GM19193 (cell line): Measurements from ENCODE around the gene COL17A1.

Experiments
- POLR2A ChIP-seq: IDR thresholded peaks from 4 replicates; pipeline ENCODE4 v1.6.1; 2011; ENCODE audit not compliant: insufficient read depth, insufficient read length; ENCODE audit errors: extremely low read depth

COL17A1 gene

GRCh38 chr10:104005172-104005863 is 80.4 kb downstream of the COL17A1 start:
- TF ChIP-seq POLR2A: no peak

- TF ChIP-seq POLR2A: no peak
Observed at GRCh38 chr10:104002911-104003310, 82.8 kb downstream of the COL17A1 start.

DNA sequence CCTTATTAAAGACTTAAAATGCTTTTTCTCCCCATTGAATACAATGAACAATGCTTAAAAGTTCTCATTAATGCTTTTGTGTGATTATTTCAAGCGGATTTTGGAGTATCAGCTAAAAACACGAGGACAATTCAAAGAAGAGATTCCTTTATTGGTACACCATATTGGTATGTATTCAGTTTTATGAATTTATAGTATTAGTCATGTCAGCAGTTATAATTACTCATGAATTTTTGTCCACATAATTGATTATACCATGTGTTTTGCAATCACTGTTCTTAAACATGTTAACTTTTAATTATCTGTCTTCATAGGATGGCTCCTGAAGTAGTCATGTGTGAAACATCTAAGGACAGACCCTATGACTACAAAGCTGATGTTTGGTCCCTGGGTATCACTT is 86.9 kb downstream of the COL17A1 start:
- TF ChIP-seq POLR2A: no peak

- no peak for TF ChIP-seq POLR2A
Observed at GRCh38 chr10:103995134-103995533, 90.5 kb downstream of the COL17A1 start.

GRCh38 chr10:103991393-103992128 is 94.1 kb downstream of the COL17A1 start:
- no peak for TF ChIP-seq POLR2A

GRCh38 chr10:103990531-103990930 is 95.1 kb downstream of the COL17A1 start:
- no peak for TF ChIP-seq POLR2A

GRCh38 chr10:103990121-103990520 is 95.6 kb downstream of the COL17A1 start:
- no peak for TF ChIP-seq POLR2A

DNA sequence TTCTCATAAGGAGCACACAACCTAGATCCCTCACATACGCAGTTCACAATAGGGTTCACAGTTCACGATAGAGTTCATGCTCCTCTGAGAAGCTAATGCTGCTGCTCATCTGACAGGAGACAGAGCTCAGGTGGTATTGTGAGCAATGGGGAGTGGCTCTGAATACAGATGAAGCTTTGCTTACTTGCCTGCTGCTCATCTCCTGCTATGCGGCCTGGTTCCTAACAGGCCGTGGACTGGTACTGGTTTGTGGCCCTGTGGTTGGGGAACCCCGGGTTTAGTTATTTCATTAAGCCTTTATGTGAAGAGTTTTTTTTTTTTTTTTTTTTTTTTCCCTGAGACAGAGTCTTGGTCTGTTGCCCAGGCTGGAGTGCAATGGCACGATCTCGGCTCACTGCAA is 99.3 kb downstream of the COL17A1 start:
- no peak for TF ChIP-seq POLR2A

GRCh38 chr10:103985726-103986125 is 100.0 kb downstream of the COL17A1 start:
- TF ChIP-seq POLR2A: no peak

- TF ChIP-seq POLR2A: no peak
Observed at GRCh38 chr10:103983367-103983911, 102.2 kb downstream of the COL17A1 start.

GRCh38 chr10:103982639-103983038 is 103.0 kb downstream of the COL17A1 start:
- TF ChIP-seq POLR2A: no peak
